A549 (cell line): ENCODE results near the gene PTPN6.

ENCODE experiments used
- ELK1 ChIP-seq: fragments of 150-350 bp; IDR thresholded peaks from 2 replicates; pipeline ENCODE4 v1.6.1; 2014; ENCODE audit warnings: low read depth, mild to moderate bottlenecking, low read length
- GATA3 ChIP-seq: IDR thresholded peaks from 2 replicates; pipeline ENCODE4 v1.6.1; 2012; ENCODE audit warnings: borderline replicate concordance
- JUNB ChIP-seq: fragments of >200 bp; sonication (Bioruptor Twin); formaldehyde crosslinking; IDR thresholded peaks from 2 replicates; pipeline ENCODE4 v1.6.1; 2016
- KDM1A ChIP-seq: fragments of 200-600 bp; sonication (generic); IDR thresholded peaks from 2 replicates; pipeline ENCODE4 v1.6.1; 2016; ENCODE audit warnings: low read depth, mild to moderate bottlenecking
- PHF8 ChIP-seq: fragments of 200-600 bp; sonication (generic); IDR thresholded peaks from 2 replicates; pipeline ENCODE4 v1.6.1; 2016; ENCODE audit warnings: low read depth, mild to moderate bottlenecking, antibody characterized with exemption, moderate library complexity, borderline replicate concordance
- POLR2A ChIP-seq: IDR thresholded peaks from 2 replicates; pipeline ENCODE4 v1.6.1; 2012; ENCODE audit warnings: mild to moderate bottlenecking, low read length
- POLR2AphosphoS2 ChIP-seq: conservative IDR thresholded peaks from 2 replicates; pipeline ENCODE4 v1.6.1; 2012; ENCODE audit warnings: low read length, improper control_type of control experiment, inconsistent platforms
- RCOR1 ChIP-seq: fragments of 150-350 bp; IDR thresholded peaks from 2 replicates; pipeline ENCODE4 v1.6.1; 2014; ENCODE audit warnings: antibody characterized with exemption, low read length, low read depth
- SMC3 ChIP-seq: fragments of >200 bp; sonication (Bioruptor Twin); formaldehyde crosslinking; IDR thresholded peaks from 3 replicates; pipeline ENCODE4 v1.6.1; 2018; ENCODE audit warnings: inconsistent platforms
- ZNF302 ChIP-seq: fragments of 250-450 bp; sonication (Bioruptor Pico); IDR thresholded peaks from 2 replicates; pipeline ENCODE4 v1.9.0; 2021; ENCODE audit warnings: inconsistent platforms, mild to moderate bottlenecking, moderate library complexity
- TF ChIP-seq, protein P1 (sequence below): fragments of >200 bp; sonication (Bioruptor Twin); formaldehyde crosslinking; IDR thresholded peaks from 3 replicates; pipeline ENCODE4 v1.5.1; 2016
- TF ChIP-seq, protein P2 (sequence below): fragments of 200-600 bp; sonication (generic); IDR thresholded peaks from 2 replicates; pipeline ENCODE4 v1.6.1; 2016; ENCODE audit warnings: antibody characterized with exemption, mild to moderate bottlenecking, moderate library complexity
- TF ChIP-seq, protein P3 (sequence below): fragments of 450-650 bp; IDR thresholded peaks from 2 replicates; pipeline ENCODE4 v1.6.1; 2014; ENCODE audit warnings: antibody characterized with exemption
- TF ChIP-seq, protein P4 (sequence below): IDR thresholded peaks from 2 replicates; pipeline ENCODE4 v1.6.1; 2012

DNA sequence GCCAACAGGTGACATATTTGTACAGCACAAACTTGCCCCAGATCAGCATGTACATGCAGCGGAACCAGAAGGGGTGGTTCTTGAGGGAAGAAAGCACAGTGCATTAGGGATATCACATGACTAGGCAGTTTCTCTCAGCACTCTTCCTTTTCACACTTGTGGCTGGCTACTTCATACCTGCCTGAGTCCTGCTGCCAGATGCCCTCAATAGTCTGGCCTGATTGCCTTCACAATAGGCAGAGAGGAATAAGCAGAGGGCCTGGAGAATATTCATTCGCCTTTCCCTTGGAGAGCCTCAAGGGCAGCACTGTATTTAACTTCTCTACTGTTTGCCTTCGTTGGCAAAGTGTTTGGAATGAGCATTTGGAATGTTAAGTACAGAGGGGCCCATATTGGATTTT, 27.5 kb downstream of the PTPN6 start:
- TF ChIP-seq, protein P1, sequence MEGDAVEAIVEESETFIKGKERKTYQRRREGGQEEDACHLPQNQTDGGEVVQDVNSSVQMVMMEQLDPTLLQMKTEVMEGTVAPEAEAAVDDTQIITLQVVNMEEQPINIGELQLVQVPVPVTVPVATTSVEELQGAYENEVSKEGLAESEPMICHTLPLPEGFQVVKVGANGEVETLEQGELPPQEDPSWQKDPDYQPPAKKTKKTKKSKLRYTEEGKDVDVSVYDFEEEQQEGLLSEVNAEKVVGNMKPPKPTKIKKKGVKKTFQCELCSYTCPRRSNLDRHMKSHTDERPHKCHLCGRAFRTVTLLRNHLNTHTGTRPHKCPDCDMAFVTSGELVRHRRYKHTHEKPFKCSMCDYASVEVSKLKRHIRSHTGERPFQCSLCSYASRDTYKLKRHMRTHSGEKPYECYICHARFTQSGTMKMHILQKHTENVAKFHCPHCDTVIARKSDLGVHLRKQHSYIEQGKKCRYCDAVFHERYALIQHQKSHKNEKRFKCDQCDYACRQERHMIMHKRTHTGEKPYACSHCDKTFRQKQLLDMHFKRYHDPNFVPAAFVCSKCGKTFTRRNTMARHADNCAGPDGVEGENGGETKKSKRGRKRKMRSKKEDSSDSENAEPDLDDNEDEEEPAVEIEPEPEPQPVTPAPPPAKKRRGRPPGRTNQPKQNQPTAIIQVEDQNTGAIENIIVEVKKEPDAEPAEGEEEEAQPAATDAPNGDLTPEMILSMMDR, result no peak
- TF ChIP-seq KDM1A, result no peak
- TF ChIP-seq, protein P2, sequence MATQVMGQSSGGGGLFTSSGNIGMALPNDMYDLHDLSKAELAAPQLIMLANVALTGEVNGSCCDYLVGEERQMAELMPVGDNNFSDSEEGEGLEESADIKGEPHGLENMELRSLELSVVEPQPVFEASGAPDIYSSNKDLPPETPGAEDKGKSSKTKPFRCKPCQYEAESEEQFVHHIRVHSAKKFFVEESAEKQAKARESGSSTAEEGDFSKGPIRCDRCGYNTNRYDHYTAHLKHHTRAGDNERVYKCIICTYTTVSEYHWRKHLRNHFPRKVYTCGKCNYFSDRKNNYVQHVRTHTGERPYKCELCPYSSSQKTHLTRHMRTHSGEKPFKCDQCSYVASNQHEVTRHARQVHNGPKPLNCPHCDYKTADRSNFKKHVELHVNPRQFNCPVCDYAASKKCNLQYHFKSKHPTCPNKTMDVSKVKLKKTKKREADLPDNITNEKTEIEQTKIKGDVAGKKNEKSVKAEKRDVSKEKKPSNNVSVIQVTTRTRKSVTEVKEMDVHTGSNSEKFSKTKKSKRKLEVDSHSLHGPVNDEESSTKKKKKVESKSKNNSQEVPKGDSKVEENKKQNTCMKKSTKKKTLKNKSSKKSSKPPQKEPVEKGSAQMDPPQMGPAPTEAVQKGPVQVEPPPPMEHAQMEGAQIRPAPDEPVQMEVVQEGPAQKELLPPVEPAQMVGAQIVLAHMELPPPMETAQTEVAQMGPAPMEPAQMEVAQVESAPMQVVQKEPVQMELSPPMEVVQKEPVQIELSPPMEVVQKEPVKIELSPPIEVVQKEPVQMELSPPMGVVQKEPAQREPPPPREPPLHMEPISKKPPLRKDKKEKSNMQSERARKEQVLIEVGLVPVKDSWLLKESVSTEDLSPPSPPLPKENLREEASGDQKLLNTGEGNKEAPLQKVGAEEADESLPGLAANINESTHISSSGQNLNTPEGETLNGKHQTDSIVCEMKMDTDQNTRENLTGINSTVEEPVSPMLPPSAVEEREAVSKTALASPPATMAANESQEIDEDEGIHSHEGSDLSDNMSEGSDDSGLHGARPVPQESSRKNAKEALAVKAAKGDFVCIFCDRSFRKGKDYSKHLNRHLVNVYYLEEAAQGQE, result no peak
- TF ChIP-seq SMC3, result no peak
- no peak for TF ChIP-seq JUNB
- TF ChIP-seq RCOR1, result no peak
- no peak for TF ChIP-seq PHF8
- TF ChIP-seq, protein P3, sequence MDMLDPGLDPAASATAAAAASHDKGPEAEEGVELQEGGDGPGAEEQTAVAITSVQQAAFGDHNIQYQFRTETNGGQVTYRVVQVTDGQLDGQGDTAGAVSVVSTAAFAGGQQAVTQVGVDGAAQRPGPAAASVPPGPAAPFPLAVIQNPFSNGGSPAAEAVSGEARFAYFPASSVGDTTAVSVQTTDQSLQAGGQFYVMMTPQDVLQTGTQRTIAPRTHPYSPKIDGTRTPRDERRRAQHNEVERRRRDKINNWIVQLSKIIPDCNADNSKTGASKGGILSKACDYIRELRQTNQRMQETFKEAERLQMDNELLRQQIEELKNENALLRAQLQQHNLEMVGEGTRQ, result no peak
- no peak for TF ChIP-seq GATA3
- no peak for TF ChIP-seq POLR2A
- no peak for TF ChIP-seq ZNF302 (CRISPR knock-in tag)
- TF ChIP-seq POLR2AphosphoS2, result no peak
- TF ChIP-seq, protein P4, sequence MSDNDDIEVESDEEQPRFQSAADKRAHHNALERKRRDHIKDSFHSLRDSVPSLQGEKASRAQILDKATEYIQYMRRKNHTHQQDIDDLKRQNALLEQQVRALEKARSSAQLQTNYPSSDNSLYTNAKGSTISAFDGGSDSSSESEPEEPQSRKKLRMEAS, result no peak
- no peak for TF ChIP-seq ELK1
